IPS DF 6.9 (cell line): ENCODE results near the gene MYOM1.

ENCODE experiments used
- DNase-seq: peaks from one replicate; pipeline ENCODE4 v3.0.0-alpha.2; 2013; ENCODE audit warnings: low read depth, low spot score
- H3K27ac ChIP-seq: one replicate; pipeline ENCODE4 v1.5.1; 2013; ENCODE audit warnings: low read length, control low read depth
- H3K27me3 ChIP-seq: 2 replicates; pipeline ENCODE4 v1.6.1; 2013; ENCODE audit warnings: mild to moderate bottlenecking, low read length; ENCODE audit not compliant: control insufficient read depth, insufficient read depth
- H3K36me3 ChIP-seq: 2 replicates; pipeline ENCODE4 v1.6.1; 2013; ENCODE audit warnings: low read length; ENCODE audit not compliant: control insufficient read depth, insufficient read depth
- H3K4me1 ChIP-seq: 2 replicates; pipeline ENCODE4 v1.6.1; 2013; ENCODE audit warnings: low read length; ENCODE audit not compliant: control insufficient read depth, insufficient read depth
- H3K4me3 ChIP-seq: 2 replicates; pipeline ENCODE4 v1.5.1; 2013; ENCODE audit warnings: mild to moderate bottlenecking, low read length
- H3K9me3 ChIP-seq: 2 replicates; pipeline ENCODE4 v1.6.1; 2013; ENCODE audit warnings: low read length, inconsistent platforms; ENCODE audit not compliant: control insufficient read depth, insufficient read depth
- WGBS: extraction: QIAGEN DNeasy Blood & Tissue Kit; methylation state at CpG from one replicate; pipeline ENCODE4 v1.1.7; 2013; ENCODE audit warnings: mixed read lengths, missing lambda C conversion rate; ENCODE audit not compliant: insufficient read length, insufficient coverage; 5-methylcytosine and 5-hydroxymethylcytosine counted together

The MYOM1 gene

DNA sequence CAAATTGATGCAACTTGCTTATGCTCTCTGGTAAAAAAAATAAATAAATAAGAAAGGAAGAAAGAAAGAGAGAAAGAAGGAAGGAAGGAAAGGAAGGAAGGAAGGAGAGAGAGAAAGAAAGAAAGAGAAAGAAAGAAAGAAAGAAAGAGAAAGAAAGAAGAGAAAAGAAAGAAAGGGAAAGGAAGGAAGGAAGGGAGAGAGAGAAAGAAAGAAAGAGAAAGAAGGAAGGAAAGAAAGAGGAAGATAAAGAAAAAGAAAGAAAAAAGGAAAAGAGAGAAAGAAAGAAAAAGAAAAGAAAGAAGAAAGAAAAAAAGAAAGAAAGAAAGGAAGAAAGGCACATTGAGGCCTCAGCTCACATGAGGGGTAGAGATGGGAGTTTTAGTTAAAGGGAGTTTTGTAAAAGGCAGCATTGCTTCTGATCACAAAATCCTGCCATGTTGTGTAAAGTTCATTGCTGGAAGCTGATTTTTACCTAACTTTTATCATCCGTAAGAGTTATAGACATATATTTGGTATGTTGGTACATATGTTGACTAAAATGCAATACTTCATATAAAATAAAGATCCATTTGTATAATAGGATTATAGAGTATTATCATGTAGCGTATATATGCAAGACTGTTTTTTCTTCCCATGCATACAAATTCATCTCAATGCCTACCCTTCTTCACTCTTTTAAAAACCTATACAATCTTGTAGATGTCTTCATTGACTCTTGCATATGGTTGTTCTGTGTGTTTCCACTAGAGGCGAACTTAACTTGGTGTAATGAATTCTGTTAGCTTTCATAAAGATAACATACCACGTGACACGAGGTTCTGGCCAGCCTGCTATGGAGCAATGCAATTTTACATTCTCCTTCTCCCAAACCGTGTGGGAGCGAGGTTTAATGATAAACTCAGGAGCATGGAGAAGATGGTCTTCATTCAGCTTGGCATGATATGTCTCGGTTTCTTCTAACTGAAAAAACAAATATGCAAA is 32.8 kb downstream of the MYOM1 start:
- no peaks in the 10 kb centered on the region for H3K27me3 ChIP-seq
- DNase-seq: no peak
- H3K36me3 ChIP-seq: no peaks in the 10 kb centered on the region
- H3K4me3 ChIP-seq: no peak overlapping the region
- no CpG with 5 or more reads among the region's 8 CpGs for WGBS
- H3K27ac ChIP-seq: no peak overlapping the region
- H3K9me3 ChIP-seq: no peaks in the 10 kb centered on the region
- H3K4me1 ChIP-seq: no peaks in the 10 kb centered on the region

DNA sequence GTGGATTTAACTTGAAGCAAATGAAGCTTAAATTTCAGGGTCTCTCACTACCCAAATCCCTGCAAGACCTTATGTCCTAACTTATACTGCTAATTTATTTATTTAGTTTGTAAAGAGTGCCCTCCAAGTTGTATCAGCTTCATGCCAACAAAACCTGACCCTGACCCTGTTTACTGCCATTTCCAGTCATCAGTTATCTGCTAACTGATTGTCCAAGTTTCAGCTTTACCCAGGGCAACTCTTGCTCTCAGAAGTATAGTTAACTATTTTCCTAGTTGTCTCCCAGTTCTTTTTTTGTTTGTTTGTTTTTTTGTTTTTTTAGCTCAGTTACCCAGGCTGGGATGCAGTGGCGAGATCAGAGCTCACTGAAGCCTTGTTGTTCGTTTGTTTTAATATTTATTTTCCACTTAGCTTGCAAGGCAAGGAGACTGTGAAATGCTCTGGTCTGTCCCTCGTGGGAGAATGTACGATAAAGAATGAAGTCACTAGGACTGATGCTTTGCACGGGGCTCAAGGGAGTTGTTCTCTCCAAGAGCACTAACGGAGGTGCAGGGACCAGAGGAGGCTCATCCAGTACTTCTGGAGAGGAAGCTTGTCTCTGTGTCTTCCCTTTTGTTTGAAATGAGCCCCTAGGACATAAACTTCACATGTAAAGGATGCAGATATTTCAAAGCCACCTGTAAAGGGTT is 35.3 kb downstream of the MYOM1 start:
- no peak for DNase-seq
- Histone ChIP-seq H3K36me3 (no peaks in the 10 kb centered on the region), H3K4me3 (no peak overlapping the region), H3K27me3 (no peaks in the 10 kb centered on the region), H3K9me3 (no peaks in the 10 kb centered on the region), H3K4me1 (no peaks in the 10 kb centered on the region), H3K27ac (no peak overlapping the region)
- no CpG with 5 or more reads among the region's 6 CpGs for WGBS

DNA sequence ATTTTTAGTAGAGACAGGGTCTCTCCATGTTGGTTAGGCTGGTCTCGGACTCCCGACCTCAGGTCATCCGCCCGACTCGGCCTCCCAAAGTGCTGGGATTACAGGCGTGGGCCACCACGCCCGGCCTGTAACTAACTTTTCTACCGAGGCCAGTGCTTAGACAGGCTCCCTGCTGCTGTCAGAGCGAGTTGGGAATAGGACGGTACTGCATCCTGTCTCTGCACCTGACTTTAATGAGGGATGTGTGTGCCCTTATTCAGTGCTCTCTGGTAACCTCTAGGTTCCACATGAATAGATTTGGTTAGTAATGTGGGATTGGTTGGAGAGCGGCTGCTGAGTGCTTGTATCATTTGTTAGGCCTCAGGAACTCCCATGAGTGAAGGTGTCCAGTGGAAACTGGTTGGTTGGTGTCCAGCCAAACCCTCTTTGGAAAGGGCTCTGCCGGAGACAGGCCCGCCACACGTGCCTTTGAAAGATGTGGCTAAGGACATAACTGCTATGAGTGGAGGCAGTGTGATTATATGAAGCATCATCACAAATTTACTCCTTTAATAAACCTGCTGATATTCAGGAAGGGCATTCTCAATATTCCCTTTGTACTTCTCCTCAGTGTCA is 36.6 kb downstream of the MYOM1 start:
- H3K27ac ChIP-seq: no peak overlapping the region
- H3K27me3 ChIP-seq: no peaks in the 10 kb centered on the region
- no peak overlapping the region for H3K4me3 ChIP-seq
- no CpG with 5 or more reads among the region's 15 CpGs for WGBS
- DNase-seq: no peak
- no peaks in the 10 kb centered on the region for H3K9me3 ChIP-seq
- H3K4me1 ChIP-seq: no peaks in the 10 kb centered on the region
- no peaks in the 10 kb centered on the region for H3K36me3 ChIP-seq

DNA sequence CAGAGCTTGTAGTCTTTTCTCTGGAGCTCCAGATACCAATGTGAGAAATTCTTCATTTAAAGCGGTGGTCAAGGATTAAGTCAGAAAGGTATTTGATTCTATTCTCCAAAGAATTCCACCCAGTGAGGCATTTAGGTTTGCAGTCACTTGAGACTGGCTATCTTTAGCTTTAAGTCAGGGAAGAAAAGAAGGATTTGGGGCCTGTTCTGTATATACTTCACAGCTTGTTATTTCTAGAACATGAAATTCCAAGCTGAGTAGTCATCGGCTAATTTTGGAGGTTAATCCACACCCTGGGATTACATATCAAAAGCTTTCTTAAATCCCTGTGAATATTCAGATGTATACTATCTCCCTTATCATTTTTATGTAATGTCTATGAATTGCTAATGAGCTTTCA is 39.4 kb downstream of the MYOM1 start:
- no CpG with 5 or more reads among the region's 2 CpGs for WGBS
- H3K27me3 ChIP-seq: no peaks in the 10 kb centered on the region
- no peaks in the 10 kb centered on the region for H3K4me1 ChIP-seq
- no peaks in the 10 kb centered on the region for H3K36me3 ChIP-seq
- H3K9me3 ChIP-seq: no peaks in the 10 kb centered on the region
- no peak overlapping the region for H3K27ac ChIP-seq
- no peak for DNase-seq
- H3K4me3 ChIP-seq: no peak overlapping the region

DNA sequence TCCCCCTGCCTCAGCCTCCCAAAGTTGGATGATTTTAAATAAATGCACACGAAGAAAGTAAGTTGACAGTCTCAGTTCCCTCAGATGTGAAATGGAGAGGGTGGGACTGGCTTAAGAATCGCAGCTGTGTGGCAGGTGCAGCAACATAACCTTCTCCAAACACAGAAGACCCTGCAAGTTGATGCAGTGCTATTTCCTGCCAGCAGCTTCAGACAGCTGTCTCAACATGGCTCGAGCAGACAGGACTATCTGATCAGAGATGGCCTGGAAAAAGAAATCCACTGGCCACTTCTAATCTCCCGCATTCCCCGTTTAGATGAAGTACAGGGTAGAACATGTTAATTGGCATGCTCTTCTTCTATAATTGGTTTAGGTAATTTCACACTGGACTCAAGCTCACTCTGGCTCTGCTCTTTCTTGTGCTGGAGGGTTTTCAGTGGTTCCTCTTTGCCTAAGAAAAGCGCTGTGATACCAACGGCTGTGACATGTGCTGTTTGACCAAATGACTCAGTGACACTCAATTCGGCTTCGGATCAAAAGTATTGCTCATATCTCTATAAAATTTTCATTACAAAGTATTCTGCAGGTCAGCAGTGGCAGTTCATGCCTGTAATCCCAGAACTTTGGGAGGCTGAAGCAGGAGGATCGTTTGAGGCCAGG is 40.2 kb downstream of the MYOM1 start:
- no peak for DNase-seq
- Histone ChIP-seq H3K36me3 (no peaks in the 10 kb centered on the region), H3K4me1 (no peaks in the 10 kb centered on the region), H3K27me3 (no peaks in the 10 kb centered on the region), H3K4me3 (no peak overlapping the region), H3K27ac (no peak overlapping the region), H3K9me3 (no peaks in the 10 kb centered on the region)
- no CpG with 5 or more reads among the region's 10 CpGs for WGBS

DNA sequence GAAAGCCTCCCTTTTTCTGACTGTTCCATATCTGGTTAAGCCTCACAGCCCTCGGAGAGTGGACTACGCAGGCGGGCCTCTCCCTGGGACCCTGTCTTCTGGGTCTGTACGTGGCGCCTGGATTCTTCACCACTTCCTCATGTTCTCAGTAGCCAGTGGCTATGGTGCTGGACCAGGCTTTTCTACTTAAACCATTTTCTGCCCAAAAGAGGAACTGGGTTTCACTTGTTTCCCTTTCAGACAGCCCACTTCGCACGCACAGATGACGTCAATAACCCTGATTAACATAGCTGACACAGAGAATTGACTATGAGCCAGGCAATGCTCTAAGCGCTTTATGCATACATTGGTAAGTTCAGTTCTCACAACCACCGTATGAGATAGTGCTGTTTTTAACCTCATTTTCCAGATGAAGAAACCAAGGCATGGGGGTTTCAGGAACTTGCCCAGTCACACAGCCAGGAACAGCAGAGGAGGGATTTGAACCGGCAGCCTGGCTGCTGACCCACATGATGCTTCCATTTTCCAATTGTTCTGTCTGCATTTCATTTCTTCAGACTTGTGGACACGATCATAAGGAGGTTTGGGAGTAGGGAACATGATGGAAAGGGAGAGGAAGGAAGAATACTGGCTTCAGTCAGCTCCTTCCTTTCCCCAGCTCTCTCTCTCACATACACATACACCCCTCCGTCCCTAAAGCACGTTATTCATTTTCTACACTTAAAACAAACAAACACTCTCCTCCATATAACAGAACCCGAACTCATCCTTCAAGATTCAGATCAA is 41.7 kb downstream of the MYOM1 start:
- WGBS: 100% methylated on average over 3 of the region's 15 CpGs
- H3K27ac ChIP-seq: no peak overlapping the region

DNA sequence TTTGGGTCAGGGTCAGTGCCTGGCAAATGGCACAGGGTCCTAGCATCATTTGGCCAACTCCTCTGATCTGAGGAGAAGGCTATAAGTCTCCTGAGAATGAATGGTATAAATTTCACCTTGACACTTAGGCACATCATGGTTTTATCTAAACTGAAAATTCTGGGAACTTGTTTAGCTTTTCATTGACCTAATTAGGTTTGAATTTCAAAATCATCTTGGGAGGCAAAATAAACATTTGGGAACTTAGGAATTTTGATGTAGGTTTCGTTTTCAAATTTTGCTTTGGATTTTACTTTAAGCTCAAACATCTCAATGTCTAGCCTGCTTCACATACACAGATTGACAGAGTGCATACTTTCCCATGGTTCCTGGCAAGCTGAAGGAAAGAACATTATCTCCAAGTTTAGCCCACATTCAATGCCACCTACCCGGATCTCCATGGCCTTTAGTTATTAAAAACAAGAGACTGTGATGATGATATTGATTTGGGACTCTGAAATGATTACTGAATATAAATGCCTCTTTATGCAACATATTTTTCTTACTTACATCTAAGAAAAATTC is 44.5 kb downstream of the MYOM1 start:
- H3K27ac ChIP-seq: no peak overlapping the region
- no peaks in the 10 kb centered on the region for H3K36me3 ChIP-seq
- H3K4me1 ChIP-seq: no peaks in the 10 kb centered on the region
- WGBS: no CpG with 5 or more reads among the region's 2 CpGs
- no peak for DNase-seq
- H3K9me3 ChIP-seq: no peaks in the 10 kb centered on the region
- no peak overlapping the region for H3K4me3 ChIP-seq
- H3K27me3 ChIP-seq: no peaks in the 10 kb centered on the region

More for the DNA sequence above, 41.7 kb downstream of the MYOM1 start:
- Histone ChIP-seq H3K9me3 (no peaks in the 10 kb centered on the region), H3K4me3 (no peak overlapping the region), H3K36me3 (no peaks in the 10 kb centered on the region), H3K27me3 (no peaks in the 10 kb centered on the region), H3K4me1 (no peaks in the 10 kb centered on the region)
- DNase-seq: no peak

DNA sequence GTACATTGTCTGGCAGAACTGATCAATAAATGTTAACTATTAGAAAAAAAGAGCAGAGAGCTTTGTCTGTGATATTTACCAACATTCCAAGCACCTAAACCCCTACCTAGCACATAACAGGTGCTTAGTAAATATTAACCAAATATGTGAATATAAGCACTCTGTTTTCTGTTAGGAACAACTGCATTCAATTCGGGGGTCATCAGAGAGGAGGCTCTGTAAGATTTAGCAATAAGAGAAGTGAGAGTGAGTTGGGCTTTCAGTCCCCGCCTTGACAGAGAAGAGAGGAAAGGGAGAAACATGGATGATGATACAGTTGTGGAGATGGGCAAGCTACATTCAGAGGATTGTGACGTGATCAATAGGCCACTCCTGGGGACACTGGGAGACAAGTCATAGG is 47.7 kb downstream of the MYOM1 start:
- no peaks in the 10 kb centered on the region for H3K4me1 ChIP-seq
- H3K36me3 ChIP-seq: no peaks in the 10 kb centered on the region
- no peaks in the 10 kb centered on the region for H3K9me3 ChIP-seq
- no peak overlapping the region for H3K4me3 ChIP-seq
- no peaks in the 10 kb centered on the region for H3K27me3 ChIP-seq
- no CpG with 5 or more reads among the region's 3 CpGs for whole genome bisulfite sequencing
- DNase-seq: no peak
- H3K27ac ChIP-seq: no peak overlapping the region

DNA sequence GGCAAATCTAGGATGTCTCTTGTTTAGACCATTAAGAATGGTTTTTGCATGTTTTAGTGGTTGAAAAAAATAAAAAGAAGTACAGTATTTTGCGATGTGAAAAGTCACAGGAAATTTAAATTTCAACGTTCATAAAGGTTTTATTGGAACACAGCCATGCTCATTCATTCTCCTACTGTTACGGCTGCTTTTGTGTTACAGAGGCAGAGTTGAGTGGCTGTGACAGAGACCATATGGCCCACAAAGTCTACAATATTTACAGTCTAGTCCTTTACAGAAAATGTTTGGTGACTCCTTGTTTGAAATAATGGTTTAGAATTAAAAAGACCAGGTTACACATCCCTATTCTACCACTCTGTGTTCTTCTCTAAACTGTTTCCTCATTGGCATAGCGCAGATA is 48.1 kb downstream of the MYOM1 start:
- Histone ChIP-seq H3K4me3 (no peak overlapping the region), H3K4me1 (no peaks in the 10 kb centered on the region), H3K9me3 (no peaks in the 10 kb centered on the region), H3K36me3 (no peaks in the 10 kb centered on the region), H3K27me3 (no peaks in the 10 kb centered on the region), H3K27ac (no peak overlapping the region)
- DNase-seq: no peak
- 100% methylated on average over 1 of the region's 4 CpGs for WGBS
